Stimulated activated naive CD8-positive, alpha-beta T cell treated with anti-CD3 and anti-CD28 coated beads, Interleukin-15, amount 100 ng/mL, for 72 hours (primary cell): ENCODE data around the gene C20orf96.
A peak's percentile ranks its signal among the peaks of the same experiment; 100 is the strongest.

Experiments
- ATAC-seq: fragments of 150-1000 bp; cut with Tn5 transposase; 2 replicates; pipeline ENCODE4 v1.10.0; 2021; ENCODE audit warnings: mild to moderate bottlenecking, moderate library complexity
- DNase-seq, 2 donors: peaks; one replicate each; pipeline ENCODE4 v3.0.0; 2021 to 2022
- H3K27ac Mint-ChIP-seq, 2 donors: one replicate each; pipeline ENCODE4 v1.8.0; 2022; ENCODE audit warnings: mild to moderate bottlenecking in 2 of 2, mixed read lengths in 2 of 2, moderate library complexity in 2 of 2
- H3K27me3 Mint-ChIP-seq: one replicate; pipeline ENCODE4 v1.8.0; 2022; ENCODE audit warnings: mixed read lengths
- H3K4me1 Mint-ChIP-seq: one replicate; pipeline ENCODE4 v1.8.0; 2022; ENCODE audit warnings: mild to moderate bottlenecking, mixed read lengths
- H3K4me3 Mint-ChIP-seq, 2 donors: one replicate each; pipeline ENCODE4 v1.8.0; 2022; ENCODE audit warnings: mild to moderate bottlenecking in 2 of 2, mixed read lengths in 2 of 2, moderate library complexity in 1 of 2
- H3K9me3 Mint-ChIP-seq, 2 donors: one replicate each; pipeline ENCODE4 v1.8.0; 2022; ENCODE audit warnings: mixed read lengths in 2 of 2

The C20orf96 gene

GRCh38 chr20:324177-325044 is 33.9 kb upstream of the C20orf96 start:
- DNase-seq (peak; percentile 86 to 92), ATAC-seq (peak; percentile 69)
- no peaks in the 10 kb centered on the region for H3K9me3 Mint-ChIP-seq
- peak overlapping the region; percentile 49 to 85 for H3K27ac Mint-ChIP-seq
- no peaks in the 10 kb centered on the region for H3K27me3 Mint-ChIP-seq
- peaks cover 32% of the 10 kb centered on the region for H3K4me1 Mint-ChIP-seq
- H3K4me3 Mint-ChIP-seq = peak overlapping the region; percentile 89 to 90

GRCh38 chr20:316316-317068 is 25.9 kb upstream of the C20orf96 start:
- no peaks in the 10 kb centered on the region for H3K27me3 Mint-ChIP-seq
- H3K4me1 Mint-ChIP-seq = peaks cover 6% of the 10 kb centered on the region
- ATAC-seq (no peak), DNase-seq (no peak)
- H3K27ac Mint-ChIP-seq = no peak overlapping the region
- H3K9me3 Mint-ChIP-seq = no peaks in the 10 kb centered on the region
- H3K4me3 Mint-ChIP-seq = no peak overlapping the region

- Mint-ChIP-seq H3K27me3 (no peaks in the 10 kb centered on the region), H3K4me3 (no peak overlapping the region), H3K27ac (no peak overlapping the region), H3K4me1 (peaks cover 21% of the 10 kb centered on the region), H3K9me3 (no peaks in the 10 kb centered on the region)
- DNase-seq (no peak), ATAC-seq (no peak)
These were observed 23.4 kb upstream of the C20orf96 start for GRCh38 chr20:313948-314347.

GRCh38 chr20:313402-313801 is 22.9 kb upstream of the C20orf96 start:
- no peak overlapping the region for H3K4me3 Mint-ChIP-seq
- no peaks in the 10 kb centered on the region for H3K27me3 Mint-ChIP-seq
- peaks cover 21% of the 10 kb centered on the region for H3K4me1 Mint-ChIP-seq
- H3K27ac Mint-ChIP-seq = peak overlapping the region in 1 of 2 donors; percentile 45
- ATAC-seq (no peak), DNase-seq (no peak)
- no peaks in the 10 kb centered on the region for H3K9me3 Mint-ChIP-seq

GRCh38 chr20:312866-313265 is 22.3 kb upstream of the C20orf96 start:
- no peaks in the 10 kb centered on the region for H3K27me3 Mint-ChIP-seq
- H3K4me3 Mint-ChIP-seq = no peak overlapping the region
- no peak for ATAC-seq
- DNase-seq = no peak
- H3K27ac Mint-ChIP-seq = no peak overlapping the region
- H3K4me1 Mint-ChIP-seq = peaks cover 21% of the 10 kb centered on the region
- no peaks in the 10 kb centered on the region for H3K9me3 Mint-ChIP-seq

- Mint-ChIP-seq H3K9me3 (no peaks in the 10 kb centered on the region), H3K27me3 (no peaks in the 10 kb centered on the region), H3K4me1 (peaks cover 21% of the 10 kb centered on the region), H3K27ac (no peak overlapping the region), H3K4me3 (no peak overlapping the region)
- DNase-seq (no peak), ATAC-seq (no peak)
These were observed 21.5 kb upstream of the C20orf96 start for GRCh38 chr20:312067-312466.

GRCh38 chr20:311609-312008 is 21.1 kb upstream of the C20orf96 start:
- Mint-ChIP-seq H3K4me1 (peaks cover 21% of the 10 kb centered on the region), H3K27me3 (no peaks in the 10 kb centered on the region)
- DNase-seq = no peak

GRCh38 chr20:310645-311044 is 20.1 kb upstream of the C20orf96 start:
- H3K4me3 Mint-ChIP-seq = peak overlapping the region; percentile 88 to 92
- DNase-seq = no peak
- H3K27me3 Mint-ChIP-seq = no peaks in the 10 kb centered on the region
- ATAC-seq = no peak
- H3K4me1 Mint-ChIP-seq = peaks cover 21% of the 10 kb centered on the region
- no peaks in the 10 kb centered on the region for H3K9me3 Mint-ChIP-seq
- H3K27ac Mint-ChIP-seq = peak overlapping the region in 1 of 2 donors; percentile 74

More at GRCh38 chr20:311609-312008, 21.1 kb upstream of the C20orf96 start:
- peak overlapping the region; percentile 21 to 27 for H3K4me3 Mint-ChIP-seq
- no peak for ATAC-seq
- H3K27ac Mint-ChIP-seq = no peak overlapping the region
- no peaks in the 10 kb centered on the region for H3K9me3 Mint-ChIP-seq

- DNase-seq = peak; percentile 86 to 95
- Mint-ChIP-seq H3K27ac (peak overlapping the region; percentile 74 to 90), H3K27me3 (no peaks in the 10 kb centered on the region), H3K4me3 (peak overlapping the region; percentile 88 to 92), H3K9me3 (no peaks in the 10 kb centered on the region), H3K4me1 (peaks cover 21% of the 10 kb centered on the region)
- peak; percentile 100 for ATAC-seq
These were observed 19.5 kb upstream of the C20orf96 start for GRCh38 chr20:309841-310644.

- Mint-ChIP-seq H3K9me3 (no peaks in the 10 kb centered on the region), H3K4me3 (peak overlapping the region; percentile 20 to 92), H3K4me1 (peaks cover 21% of the 10 kb centered on the region), H3K27me3 (no peaks in the 10 kb centered on the region), H3K27ac (peak overlapping the region in 1 of 2 donors; percentile 75)
- DNase-seq = no peak
- ATAC-seq = no peak
These were observed 18.8 kb upstream of the C20orf96 start for GRCh38 chr20:309306-309840.

- DNase-seq (no peak), ATAC-seq (no peak)
- no peak overlapping the region for H3K27ac Mint-ChIP-seq
- H3K9me3 Mint-ChIP-seq = no peaks in the 10 kb centered on the region
- peaks cover 17% of the 10 kb centered on the region for H3K4me1 Mint-ChIP-seq
- no peak overlapping the region for H3K4me3 Mint-ChIP-seq
- H3K27me3 Mint-ChIP-seq = no peaks in the 10 kb centered on the region
These were observed 18.0 kb upstream of the C20orf96 start for GRCh38 chr20:308427-309038.

GRCh38 chr20:305745-306144 is 15.2 kb upstream of the C20orf96 start:
- Mint-ChIP-seq H3K9me3 (no peaks in the 10 kb centered on the region), H3K4me1 (peaks cover 29% of the 10 kb centered on the region), H3K27me3 (no peaks in the 10 kb centered on the region), H3K27ac (no peak overlapping the region), H3K4me3 (no peak overlapping the region)
- DNase-seq (no peak), ATAC-seq (no peak)

- ATAC-seq (peak; percentile 42), DNase-seq (no peak)
These were observed 11.6 kb upstream of the C20orf96 start for GRCh38 chr20:301886-302848.

More at GRCh38 chr20:301886-302848, 11.6 kb upstream of the C20orf96 start:
- H3K27ac Mint-ChIP-seq = no peak overlapping the region
- H3K4me3 Mint-ChIP-seq = no peak overlapping the region
- H3K9me3 Mint-ChIP-seq = no peaks in the 10 kb centered on the region
- no peaks in the 10 kb centered on the region for H3K27me3 Mint-ChIP-seq
- H3K4me1 Mint-ChIP-seq = peaks cover 31% of the 10 kb centered on the region
